Left kidney (tissue), 2 donors: ENCODE results near the gene LTO1. TPM values are rescaled to one million over a fixed set of nuclear protein-coding genes. Genes with fewer than 3 reads are reported as not detected.
A peak's percentile ranks its signal among the peaks of the same experiment; 100 is the strongest.

Experiments
- DNase-seq: peaks from one replicate; pipeline ENCODE4 v3.0.0-alpha.2; 2013
- polyA plus RNA-seq: library from polyadenylated mRNA; unstranded; fragments of 120-200 nt; gene quantifications from one replicate; pipeline ENCODE4 v1.2.1, GENCODE V29; 2013; ENCODE audit not compliant: insufficient read length

LTO1 gene
- polyA plus RNA-seq, 1 donor: 36.9 TPM

GRCh38 chr11:69682681-69683326, 7.7 kb upstream of the LTO1 start:
- no peak for DNase-seq

- no peak for DNase-seq
Measured at GRCh38 chr11:69682221-69682620, 7.1 kb upstream of the LTO1 start.

DNA sequence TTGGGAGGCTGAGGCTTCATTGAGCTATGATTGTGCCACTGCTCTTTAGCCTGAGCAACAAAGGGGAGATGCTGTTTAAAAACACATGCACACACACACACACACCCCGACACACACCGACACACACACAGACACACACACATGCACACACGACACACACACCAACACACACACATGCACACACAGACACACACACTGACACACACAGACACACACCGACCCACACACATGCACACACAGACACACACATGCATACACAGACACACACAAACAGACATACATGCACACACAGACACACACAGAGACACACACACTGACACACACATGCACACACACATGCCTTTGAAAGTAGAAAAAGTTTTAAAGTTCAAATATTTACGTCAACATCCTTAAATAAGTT, 5.5 kb upstream of the LTO1 start:
- no peak for DNase-seq

- no peak for DNase-seq
Measured at GRCh38 chr11:69677749-69678148, 2.6 kb upstream of the LTO1 start.

- DNase-seq: no peak
Measured at GRCh38 chr11:69674267-69674885, 777 bp downstream of the LTO1 start.

DNA sequence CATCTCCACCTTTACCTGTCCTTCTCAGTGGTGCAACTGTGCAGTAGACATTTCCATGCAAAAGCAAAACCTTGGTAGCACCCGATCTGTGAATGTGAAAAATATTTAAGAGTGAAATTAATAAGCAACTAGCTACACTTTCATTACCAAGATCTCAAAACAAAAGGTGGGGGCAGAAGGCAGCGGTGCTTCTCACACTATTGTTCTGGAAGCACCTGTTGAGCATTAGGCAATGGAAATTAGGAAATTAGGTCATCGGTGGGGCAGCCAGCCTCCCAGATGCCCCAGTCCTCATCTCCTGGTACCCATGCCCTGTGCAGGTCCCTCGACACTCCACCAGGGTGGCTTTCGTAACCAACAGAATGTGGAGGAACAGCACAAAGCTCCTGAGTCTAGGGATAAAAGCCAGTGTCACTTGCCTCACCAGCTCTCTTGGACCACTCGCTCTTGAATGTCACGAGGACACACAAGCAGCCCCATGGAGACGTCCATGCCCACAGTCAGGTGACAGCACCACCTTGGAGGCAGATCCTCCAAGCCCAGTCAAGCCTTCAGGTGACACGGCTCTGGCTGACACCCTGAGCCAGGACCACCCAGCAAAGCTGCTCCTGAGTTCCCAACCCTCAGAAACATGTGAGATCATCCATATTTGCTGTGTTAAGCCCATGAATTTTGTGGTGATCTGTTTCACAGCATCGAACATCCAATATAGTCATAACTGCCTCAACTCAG, 3.3 kb downstream of the LTO1 start:
- DNase-seq: no peak

- peak; percentile 82 for DNase-seq
Measured at GRCh38 chr11:69670158-69670845, 4.9 kb downstream of the LTO1 start.

DNA sequence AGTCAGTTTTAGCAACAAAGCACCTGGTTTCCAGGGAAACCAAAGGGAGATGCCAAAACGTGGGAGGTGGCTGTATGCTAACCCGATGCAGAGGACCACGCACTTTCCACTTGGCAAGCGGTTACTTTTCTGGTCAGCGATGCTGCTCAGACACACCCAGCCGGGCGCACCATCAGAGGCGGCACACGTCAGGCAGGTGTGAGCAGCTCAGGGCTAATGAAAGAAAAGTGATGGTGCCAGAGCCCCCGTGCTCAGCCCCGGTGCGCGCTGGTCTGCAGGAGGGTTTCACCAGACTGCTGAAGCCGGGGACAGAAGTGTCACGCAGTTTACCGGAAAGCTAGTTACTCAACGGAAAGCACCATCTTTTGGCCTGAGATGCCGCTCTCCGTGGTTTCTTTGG, 5.7 kb downstream of the LTO1 start:
- no peak for DNase-seq

DNA sequence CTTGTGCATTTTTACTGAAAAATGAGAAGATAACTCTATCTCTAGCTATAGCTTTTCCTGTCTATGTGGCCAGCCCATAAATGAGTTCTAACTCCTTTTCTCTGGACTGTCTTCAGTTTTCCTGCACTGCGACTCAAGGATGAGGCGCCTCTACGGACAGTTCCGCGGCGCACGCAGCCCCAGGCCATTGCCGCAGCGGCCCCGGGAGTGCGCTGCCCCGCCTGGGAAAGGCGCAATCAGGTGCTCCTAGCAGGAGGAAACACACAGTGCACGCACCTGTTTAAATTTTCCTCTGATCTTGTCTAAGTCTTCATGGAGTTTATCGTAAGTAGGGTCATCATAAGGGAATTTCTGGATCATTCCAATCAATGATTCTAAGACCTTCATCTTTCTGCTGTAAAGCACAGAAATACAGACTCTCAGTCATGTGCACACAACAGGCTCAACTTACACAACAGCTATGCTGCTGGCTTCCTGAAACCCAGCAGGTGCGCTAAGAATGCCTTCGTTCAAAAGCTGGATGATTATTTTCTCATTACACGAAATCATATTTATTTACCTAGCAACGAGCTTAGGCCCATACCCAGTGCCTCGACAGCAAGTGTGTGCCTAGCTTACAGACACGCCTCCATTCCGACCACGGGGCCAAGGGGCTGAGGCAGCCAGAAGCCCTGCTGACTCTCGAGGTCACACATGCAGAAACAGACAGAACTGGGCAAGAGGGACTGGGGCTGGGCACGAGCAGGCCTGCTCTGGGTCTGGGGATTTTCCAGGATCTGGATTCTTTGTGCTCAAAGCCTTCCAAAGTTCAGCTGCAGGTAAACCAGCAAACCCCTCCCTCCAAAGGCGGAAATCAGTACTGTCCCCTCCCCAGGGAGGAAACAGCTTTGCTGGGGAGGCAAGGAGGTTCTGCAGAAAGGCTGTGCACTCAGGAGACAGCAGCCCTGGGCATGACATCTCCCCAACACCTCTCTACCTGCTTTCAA, 7.2 kb downstream of the LTO1 start:
- no peak for DNase-seq

DNA sequence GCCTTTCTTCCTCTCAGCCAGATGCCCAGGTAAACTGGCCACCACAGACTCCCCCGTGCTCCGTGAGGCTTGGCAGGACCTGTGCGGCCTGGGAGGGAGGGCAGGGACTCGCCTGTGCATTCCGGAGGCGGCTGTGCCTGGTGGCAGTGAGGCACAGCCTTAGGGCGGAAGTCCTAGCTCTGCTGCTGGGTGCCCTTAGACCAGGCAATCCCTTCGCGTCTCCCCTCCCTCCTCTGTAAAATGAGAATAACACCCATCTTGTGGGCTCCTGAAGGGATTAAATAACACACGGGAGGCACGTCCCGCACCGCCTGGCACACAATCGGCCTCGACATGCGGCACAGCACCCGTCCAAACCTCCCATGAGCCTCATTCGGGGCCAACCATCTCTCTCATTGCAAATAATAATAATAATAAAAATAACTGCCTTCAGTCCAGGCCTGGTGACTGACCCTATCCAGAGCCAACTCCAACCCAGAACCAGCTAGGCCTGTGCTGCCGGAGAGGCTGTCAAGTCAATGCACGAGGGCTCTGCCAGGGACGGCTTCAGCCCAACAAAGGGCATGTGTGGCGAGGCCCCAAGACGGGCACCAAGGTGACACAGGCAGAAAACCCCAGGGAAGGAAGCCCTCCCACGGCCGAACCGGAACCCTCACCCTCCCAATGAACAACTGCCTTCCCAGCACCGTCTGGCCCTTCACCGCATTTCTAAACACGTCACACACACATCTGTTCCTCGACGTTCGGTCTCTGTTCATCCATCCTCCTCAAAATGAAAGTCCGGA, 8.2 kb downstream of the LTO1 start:
- no peak for DNase-seq

DNA sequence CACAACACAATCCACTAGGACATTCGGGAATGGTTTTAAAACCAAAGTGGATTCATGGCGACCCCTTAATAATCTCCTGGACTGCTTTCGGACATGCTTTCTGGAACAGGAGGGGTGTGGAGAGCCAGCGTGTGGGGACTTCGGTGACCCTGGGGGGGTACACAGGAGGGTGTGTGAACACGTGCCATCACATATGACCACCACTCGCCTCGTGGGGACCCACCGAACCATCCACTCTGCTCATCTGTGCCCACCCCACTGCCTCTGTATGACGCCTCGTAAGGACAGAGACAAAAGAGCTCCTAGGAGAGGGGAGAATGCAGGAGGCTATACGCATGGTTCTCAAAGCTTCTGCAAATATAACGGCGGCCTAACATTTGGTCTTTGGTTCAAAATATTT, 8.9 kb downstream of the LTO1 start:
- DNase-seq: no peak

DNA sequence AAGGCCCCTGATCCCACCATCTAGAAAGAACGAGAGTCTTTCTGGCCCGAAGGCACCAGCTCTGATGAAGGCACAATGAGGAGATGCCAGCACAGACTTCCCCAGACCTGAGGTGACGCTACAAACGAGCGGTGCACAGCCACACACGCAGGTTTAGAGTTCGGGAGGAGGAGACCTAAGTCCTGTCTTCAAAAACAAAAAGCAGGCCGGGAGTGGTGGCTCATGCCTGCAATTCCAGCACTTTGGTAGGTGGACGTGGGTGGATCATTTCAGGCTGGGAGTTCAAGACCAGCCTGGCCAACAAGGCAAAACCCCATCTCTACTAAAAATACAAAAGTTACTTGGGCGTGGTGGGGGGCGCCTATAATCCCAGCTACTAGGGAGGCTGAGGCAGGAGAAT, 9.5 kb downstream of the LTO1 start:
- DNase-seq: no peak

GRCh38 chr11:69664901-69665300, 10.3 kb downstream of the LTO1 start:
- DNase-seq: no peak

GRCh38 chr11:69664103-69664775, 10.9 kb downstream of the LTO1 start:
- no peak for DNase-seq

DNA sequence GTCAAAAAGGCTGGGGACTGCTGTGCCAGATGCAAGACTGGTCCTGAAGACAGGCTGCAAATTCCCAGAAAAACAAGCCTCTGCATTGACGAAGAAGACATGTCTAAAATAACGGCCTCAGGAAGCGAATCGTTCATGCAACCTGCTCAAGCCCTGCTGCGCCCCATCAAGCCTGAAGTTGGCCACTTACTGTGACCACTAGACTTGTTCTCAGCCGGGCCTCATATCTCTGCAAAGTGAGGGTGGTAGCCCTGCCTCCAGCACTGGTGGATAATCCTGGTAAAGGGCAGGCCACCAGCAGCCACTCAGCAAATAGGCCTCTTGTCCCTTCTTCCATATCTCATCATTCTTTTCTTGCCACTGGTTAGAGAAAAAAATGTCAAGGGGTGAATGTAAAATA, 11.8 kb downstream of the LTO1 start:
- DNase-seq: no peak

- DNase-seq: no peak
Measured at GRCh38 chr11:69662806-69663205, 12.3 kb downstream of the LTO1 start.

DNA sequence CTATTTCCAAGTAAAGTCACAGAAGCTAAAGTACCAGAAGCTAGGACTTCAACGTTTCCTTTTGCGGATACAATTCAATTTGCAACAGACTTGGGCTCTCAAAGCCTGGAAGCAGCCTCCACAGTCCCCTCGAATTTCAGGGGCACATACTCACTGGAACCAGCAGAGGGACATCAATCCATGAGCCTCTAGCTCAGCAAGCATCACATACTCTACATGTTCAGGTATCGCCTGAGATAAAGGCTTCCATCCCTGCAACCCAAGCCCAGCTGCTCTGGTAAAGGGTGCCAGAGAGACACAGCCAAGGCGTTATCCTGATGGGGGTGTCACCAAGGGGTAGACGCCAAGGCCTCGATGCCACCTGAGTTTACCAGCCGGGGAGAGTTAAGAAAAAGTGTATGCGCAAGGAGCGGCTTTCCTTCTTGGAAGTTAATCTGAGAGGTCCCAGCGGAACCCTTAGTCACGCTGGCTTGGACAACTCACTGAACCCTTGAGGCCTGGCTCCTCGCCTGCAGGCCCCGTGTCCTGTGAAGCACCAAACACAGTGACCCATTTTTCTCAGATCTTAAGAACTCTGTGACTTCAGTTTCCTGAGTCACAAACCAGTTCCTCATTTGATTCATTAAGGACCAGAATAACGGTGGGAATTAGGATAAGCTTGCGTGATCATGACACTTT, 13.0 kb downstream of the LTO1 start:
- no peak for DNase-seq

DNA sequence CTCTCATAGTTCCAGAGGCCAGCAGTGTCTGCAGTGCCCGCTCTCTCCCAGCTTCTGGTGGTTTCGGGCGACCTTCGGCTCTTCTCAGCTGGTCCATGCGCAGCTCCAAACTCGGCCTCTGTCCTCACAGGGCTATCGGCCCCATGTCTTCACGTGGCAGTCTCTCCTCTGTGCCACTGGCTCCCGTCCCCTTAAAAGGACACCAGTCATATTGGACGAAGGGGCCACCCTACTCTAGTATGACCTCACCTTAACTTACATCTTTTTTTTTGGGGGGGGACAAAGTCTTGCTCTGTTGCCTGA, 13.8 kb downstream of the LTO1 start:
- no peak for DNase-seq

DNA sequence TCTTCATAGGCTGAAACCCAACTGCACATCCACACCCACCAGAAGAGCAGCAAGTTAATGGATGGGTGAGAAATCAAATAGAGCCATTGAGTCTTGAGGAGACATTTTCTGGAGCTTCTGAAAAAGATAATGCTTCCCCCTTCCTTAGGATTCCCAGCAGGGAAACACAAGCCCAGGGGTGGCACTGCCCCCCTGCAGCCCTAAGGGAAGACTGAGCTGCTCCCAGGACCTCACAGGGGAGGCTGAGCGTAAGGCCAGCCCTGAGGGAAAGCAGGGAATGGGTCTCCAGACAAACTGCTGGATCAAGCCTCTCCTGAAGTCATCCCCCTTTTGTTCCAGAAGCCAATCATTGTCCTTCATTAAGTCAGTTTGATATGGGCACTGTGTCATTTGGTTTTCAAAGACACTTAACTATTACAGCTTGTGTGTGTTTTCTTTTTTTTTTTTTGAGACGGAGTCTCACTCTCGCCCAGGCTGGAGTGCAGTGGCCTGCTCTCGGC, 15.1 kb downstream of the LTO1 start:
- DNase-seq: no peak

GRCh38 chr11:69659591-69659990, 15.6 kb downstream of the LTO1 start:
- DNase-seq: no peak
